ENCODE data around the gene SLC30A2. TPM values are rescaled to one million over a fixed set of nuclear protein-coding genes. Genes with fewer than 3 reads are reported as not detected.

Gene SLC30A2
- polyA plus RNA-seq, 2 of the 4 experiments (the other 2 are of a cell fraction): not detected

- peaks cover 11% of the 10 kb centered on the region for H3K4me1 ChIP-seq
- ChIA-PET CTCF (interaction anchor here (0.6 to 7.1 kb wide), 23 partner anchors 9 to 627 kb away, joined by 3 to 84 read pairs (median 4); partner anchors contain the start of gene EXTL1), POLR2A (interaction anchor here (0.8 to 2.0 kb wide), 4 partner anchors 41 to 178 kb away, joined by 3 to 11 read pairs (median 4); partner anchors contain the start of gene MTFR1L)
- TF ChIP-seq CEBPB (IDR thresholded peaks at IDR 0.05) (no peak; a peak in 2 of 4 replicates), BCL3 (IDR thresholded peaks at IDR 0.05) (no peak), POLR2A (IDR thresholded peaks at IDR 0.05; ENCODE audit: low read length) (0 out of 2 replicates have a peak, but pooled peaks have one; percentile 5)
- H3K4me3 ChIP-seq: peak overlapping the region; percentile 74
- H3K4me2 ChIP-seq: peak overlapping the region; percentile 87
- peak in 1 of 2 experiments; percentile 13; a peak in 3 of 6 replicates for ATAC-seq
- FAIRE-seq: no peak
- 4% methylated on average over 13 of the region's 13 CpGs for WGBS (ENCODE audit: missing lambda C conversion rate)
- H3K9me3 ChIP-seq: no peaks in the 10 kb centered on the region
- DNase-seq (ENCODE audit: low read depth in 1 of 2, low spot score in 1 of 2): peak in 1 of 2 experiments; percentile 46
- H3K27ac ChIP-seq: peak overlapping the region; percentile 88 to 94
These were observed 48.7 kb downstream of the SLC30A2 start for GRCh38 chr1:25996966-25997827.

DNA sequence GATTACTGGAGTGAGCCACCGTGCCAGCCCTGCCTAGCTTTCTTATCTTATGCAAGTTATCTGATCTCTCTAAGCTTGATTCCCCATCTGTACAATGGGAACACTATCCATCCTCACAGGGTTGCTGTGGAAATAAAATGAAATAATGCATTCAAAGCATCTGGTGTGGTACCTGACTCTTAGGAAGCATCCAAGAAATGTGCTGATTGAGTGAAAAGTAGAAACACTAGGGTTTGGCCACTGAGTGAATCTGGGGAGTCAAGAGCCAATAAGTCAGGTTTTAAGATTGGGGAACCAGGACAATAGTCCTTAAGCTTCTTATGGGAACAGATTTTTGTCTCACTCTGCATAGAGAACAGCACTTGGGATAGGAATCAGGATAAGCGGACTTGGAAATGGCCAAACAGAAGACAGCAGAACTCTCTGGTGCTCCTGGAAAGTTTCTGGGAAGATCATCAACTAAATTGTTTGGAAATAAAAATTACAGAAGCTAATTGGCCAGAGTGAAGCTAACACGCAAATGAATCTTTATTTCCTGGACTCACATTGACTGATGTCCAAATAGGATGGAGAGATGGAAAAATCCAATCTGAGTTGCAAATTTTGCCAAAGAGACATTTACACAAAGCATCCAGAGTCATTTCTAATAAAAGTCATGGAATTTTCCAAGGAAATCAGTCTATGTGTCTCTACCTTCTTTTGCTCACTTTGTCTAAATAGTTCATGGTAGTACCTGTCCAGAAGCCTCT lies 51.3 kb downstream of the SLC30A2 start:
- ChIA-PET POLR2A (no interaction called here), CTCF (interaction anchor here (0.7 to 3.4 kb wide), 2 partner anchors 99 to 120 kb away, joined by 3 to 31 read pairs; no protein-coding TSS in a partner anchor)
- no peak overlapping the region for H3K4me3 ChIP-seq
- H3K4me1 ChIP-seq: peaks cover 11% of the 10 kb centered on the region
- TF ChIP-seq MAFK (IDR thresholded peaks at IDR 0.05; ENCODE audit: partially characterized antibody) (peak; percentile 62), EP300 (IDR thresholded peaks at IDR 0.05) (no peak), HOXB13 (CRISPR knock-in tag; IDR thresholded peaks at IDR 0.05; ENCODE audit: low read depth) (no peak)
- DNase-seq (ENCODE audit: low read depth in 1 of 2, low spot score in 1 of 2) (no peak), ATAC-seq (no peak), FAIRE-seq (no peak)
- no peak overlapping the region for H3K27ac ChIP-seq
- no peaks in the 10 kb centered on the region for H3K9me3 ChIP-seq
- H3K4me2 ChIP-seq: no peak overlapping the region
- WGBS (ENCODE audit: missing lambda C conversion rate): 97% methylated on average over 3 of the region's 3 CpGs

DNA sequence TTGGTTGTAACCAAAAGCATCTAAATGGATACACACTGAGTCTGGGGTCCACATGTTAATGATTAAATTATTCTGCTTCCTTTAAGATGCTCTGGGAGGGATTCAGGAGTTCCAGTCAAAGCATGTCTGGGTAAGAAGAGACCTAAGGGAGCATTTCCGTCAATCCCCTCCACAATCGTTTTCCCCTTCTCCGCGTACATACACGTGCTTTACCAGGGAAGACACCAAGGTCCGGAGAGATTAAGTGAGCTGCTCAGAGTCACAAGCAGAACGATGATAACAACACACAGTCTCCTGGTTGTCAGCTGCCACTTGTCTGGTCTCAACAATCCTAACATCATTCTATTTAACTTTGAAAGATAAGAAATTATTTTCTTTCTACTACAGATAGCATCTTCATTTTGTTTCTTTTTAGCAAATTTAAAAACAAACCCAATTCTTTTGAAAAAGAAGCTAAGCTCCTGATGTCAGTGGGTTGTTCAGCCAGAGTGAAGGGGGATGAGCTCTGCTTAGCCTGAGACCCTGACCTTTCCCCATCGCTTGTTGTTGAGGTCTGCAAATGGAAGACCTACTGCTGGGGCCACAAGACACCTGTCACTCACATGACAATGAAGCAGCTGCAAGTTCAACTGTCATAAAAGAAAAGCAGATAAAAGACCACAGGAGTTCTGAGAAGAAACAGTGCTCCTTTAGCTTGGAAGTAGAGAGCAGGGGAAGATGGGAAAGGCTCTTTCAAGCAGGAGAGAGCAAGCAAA lies 52.5 kb downstream of the SLC30A2 start:
- no peaks in the 10 kb centered on the region for H3K9me3 ChIP-seq
- POLR2A ChIA-PET: no interaction called here
- WGBS (ENCODE audit: missing lambda C conversion rate): 91% methylated on average over 8 of the region's 8 CpGs
- ATAC-seq (no peak), DNase-seq (ENCODE audit: low read depth in 1 of 2, low spot score in 1 of 2) (no peak), FAIRE-seq (no peak)
- CTCF ChIA-PET: interaction anchor here (3.4 kb wide), 1 partner anchor 98 kb away, joined by 31 read pairs; no protein-coding TSS in a partner anchor
- TF ChIP-seq EP300 (IDR thresholded peaks at IDR 0.05) (no peak), NFE2L2 (conservative IDR thresholded peaks at IDR 0.05; ENCODE audit: low read length) (no peak), HOXA7 (CRISPR knock-in tag; IDR thresholded peaks at IDR 0.05) (no peak), KDM5A (IDR thresholded peaks at IDR 0.05) (no peak), EHMT2 (IDR thresholded peaks at IDR 0.05; ENCODE audit: low read depth) (no peak), RAD21 (conservative IDR thresholded peaks at IDR 0.05 in 1 of 2, IDR thresholded peaks at IDR 0.05 in 1 of 2) (no peak), USF2 (IDR thresholded peaks at IDR 0.05) (no peak)
- TF ChIP-seq, protein P1, sequence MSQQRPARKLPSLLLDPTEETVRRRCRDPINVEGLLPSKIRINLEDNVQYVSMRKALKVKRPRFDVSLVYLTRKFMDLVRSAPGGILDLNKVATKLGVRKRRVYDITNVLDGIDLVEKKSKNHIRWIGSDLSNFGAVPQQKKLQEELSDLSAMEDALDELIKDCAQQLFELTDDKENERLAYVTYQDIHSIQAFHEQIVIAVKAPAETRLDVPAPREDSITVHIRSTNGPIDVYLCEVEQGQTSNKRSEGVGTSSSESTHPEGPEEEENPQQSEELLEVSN (IDR thresholded peaks at IDR 0.05; ENCODE audit: borderline replicate concordance, low read depth): no peak
- TF ChIP-seq, protein P2, sequence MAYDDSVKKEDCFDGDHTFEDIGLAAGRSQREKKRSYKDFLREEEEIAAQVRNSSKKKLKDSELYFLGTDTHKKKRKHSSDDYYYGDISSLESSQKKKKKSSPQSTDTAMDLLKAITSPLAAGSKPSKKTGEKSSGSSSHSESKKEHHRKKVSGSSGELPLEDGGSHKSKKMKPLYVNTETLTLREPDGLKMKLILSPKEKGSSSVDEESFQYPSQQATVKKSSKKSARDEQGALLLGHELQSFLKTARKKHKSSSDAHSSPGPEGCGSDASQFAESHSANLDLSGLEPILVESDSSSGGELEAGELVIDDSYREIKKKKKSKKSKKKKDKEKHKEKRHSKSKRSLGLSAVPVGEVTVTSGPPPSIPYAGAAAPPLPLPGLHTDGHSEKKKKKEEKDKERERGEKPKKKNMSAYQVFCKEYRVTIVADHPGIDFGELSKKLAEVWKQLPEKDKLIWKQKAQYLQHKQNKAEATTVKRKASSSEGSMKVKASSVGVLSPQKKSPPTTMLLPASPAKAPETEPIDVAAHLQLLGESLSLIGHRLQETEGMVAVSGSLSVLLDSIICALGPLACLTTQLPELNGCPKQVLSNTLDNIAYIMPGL (CRISPR knock-in tag; IDR thresholded peaks at IDR 0.05; ENCODE audit: borderline replicate concordance): no peak
- H3K4me2 ChIP-seq: no peak overlapping the region
- H3K27ac ChIP-seq: no peak overlapping the region
- no peak overlapping the region for H3K4me3 ChIP-seq
- peaks cover 7% of the 10 kb centered on the region for H3K4me1 ChIP-seq
